Transverse colon (tissue), 3 donors: ENCODE measurements around the gene POLR3K.

Source experiments
- POLR2A ChIP-seq: fragments of 450-650 bp; IDR thresholded peaks from one replicate; pipeline ENCODE4 v1.6.1; 2016; ENCODE audit warnings: antibody characterized with exemption, mild to moderate bottlenecking, moderate library complexity
- TF ChIP-seq, protein P1 (sequence below), 5 experiments: fragments of 200-600 bp in 3 of 5; fragments of 450-650 bp in 2 of 5; sonication (generic) in 3 of 5; IDR thresholded peaks; 1 replicate in 2 of 5; 2 replicates in 3 of 5; pipeline ENCODE4 v1.5.1; 2016 to 2017; ENCODE audit warnings: antibody characterized with exemption in 5 of 5, inconsistent platforms in 3 of 5, mild to moderate bottlenecking in 2 of 5, moderate library complexity in 1 of 5

DNA sequence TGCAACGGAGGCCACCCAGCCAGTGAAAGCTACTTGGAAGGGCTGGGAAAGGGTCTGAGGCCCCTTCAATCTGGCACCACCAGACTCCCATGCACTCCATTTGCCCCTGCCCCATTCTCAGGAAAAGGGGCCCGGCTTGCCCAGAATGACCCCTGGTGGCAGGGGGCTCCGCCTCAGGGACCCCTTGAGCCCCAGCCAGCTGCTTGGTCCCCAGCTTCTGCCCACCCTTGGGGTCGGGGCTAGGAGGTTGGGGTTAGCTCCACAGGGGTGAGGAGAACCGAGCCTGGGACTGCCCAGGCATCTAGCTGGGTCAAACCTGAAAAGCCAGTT is 17.8 kb upstream of the POLR3K start:
- no peak for TF ChIP-seq POLR2A
- TF ChIP-seq, protein P1, sequence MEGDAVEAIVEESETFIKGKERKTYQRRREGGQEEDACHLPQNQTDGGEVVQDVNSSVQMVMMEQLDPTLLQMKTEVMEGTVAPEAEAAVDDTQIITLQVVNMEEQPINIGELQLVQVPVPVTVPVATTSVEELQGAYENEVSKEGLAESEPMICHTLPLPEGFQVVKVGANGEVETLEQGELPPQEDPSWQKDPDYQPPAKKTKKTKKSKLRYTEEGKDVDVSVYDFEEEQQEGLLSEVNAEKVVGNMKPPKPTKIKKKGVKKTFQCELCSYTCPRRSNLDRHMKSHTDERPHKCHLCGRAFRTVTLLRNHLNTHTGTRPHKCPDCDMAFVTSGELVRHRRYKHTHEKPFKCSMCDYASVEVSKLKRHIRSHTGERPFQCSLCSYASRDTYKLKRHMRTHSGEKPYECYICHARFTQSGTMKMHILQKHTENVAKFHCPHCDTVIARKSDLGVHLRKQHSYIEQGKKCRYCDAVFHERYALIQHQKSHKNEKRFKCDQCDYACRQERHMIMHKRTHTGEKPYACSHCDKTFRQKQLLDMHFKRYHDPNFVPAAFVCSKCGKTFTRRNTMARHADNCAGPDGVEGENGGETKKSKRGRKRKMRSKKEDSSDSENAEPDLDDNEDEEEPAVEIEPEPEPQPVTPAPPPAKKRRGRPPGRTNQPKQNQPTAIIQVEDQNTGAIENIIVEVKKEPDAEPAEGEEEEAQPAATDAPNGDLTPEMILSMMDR (IDR thresholded peaks at IDR 0.05): no peak
